IPS-18c (cell line): ENCODE results near the gene KRTAP3-1.
"Not testable (repeated sequence)": the region's sequence is repeated elsewhere in the genome, so short reads cannot be mapped to it uniquely, and the experiment has no call there.

Source experiments
- H3K4me3 ChIP-seq: 2 replicates; pipeline ENCODE4 v1.7.0; 2013; ENCODE audit warnings: low read depth, mild to moderate bottlenecking, low read length, moderate library complexity; ENCODE audit not compliant: insufficient read depth
- H3K9me3 ChIP-seq: one replicate; pipeline ENCODE4 v1.6.1; 2013; ENCODE audit warnings: mild to moderate bottlenecking, low read length, moderate library complexity; ENCODE audit not compliant: control insufficient read depth, insufficient read depth

The KRTAP3-1 gene

DNA sequence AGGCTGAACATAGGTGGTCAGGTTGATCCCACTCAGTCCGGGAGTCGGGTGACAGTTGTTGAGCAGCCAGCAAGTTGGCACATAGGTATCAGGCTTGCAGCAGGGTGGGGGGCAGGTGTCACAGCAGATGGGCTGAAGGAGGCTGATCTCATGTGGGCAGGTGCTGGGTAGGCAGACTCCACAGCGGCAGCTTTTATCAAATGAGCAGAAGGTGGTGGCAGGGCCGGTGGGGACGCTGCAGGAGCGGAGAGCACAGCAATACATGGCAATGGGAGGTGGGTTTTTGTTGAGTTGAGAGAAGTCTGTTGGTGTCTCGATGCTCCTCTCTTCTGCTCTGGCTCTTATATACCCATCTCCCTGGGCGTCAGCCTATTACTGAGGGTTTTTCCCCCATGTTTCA is at the start of gene KRTAP3-1:
TSS of gene KRTAP3-1 (minus strand) at position 318 of the 400 bp plus-strand sequence. CDS start at position 264, 54 bp downstream.
- H3K9me3 ChIP-seq: no peaks in the 10 kb centered on the region
- H3K4me3 ChIP-seq: no peak within 1 kb of the TSS

GRCh38 chr17:41057547-41057946 is 48.6 kb upstream of the KRTAP3-1 start:
- Histone ChIP-seq H3K4me3 (no peak overlapping the region), H3K9me3 (no peaks in the 10 kb centered on the region)

DNA sequence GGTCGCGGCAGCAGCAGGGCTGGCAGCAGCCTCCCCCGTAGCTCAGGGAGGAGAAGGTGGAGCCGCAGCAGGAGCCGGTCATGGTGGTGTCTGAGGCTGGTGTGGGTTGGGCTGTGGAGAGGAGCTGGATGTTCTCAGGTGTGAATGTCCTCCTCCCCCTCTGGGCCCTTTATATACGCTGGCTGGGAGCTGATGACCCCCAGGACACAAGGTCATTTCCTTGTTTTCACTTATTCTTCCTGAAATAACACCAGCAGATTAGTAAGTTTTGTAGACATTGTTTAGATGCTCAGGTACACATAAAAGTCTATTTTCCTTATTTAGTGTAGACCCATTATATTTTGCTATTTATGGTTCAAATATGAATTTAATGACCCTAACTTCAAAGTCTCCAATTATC is 46.2 kb upstream of the KRTAP3-1 start, which contains the start of gene KRTAP2-2:
TSS of gene KRTAP2-2 (minus strand) at position 101 of the 400 bp plus-strand sequence. CDS start at position 82, 19 bp downstream.
- H3K4me3 ChIP-seq, H3K9me3 ChIP-seq: not testable (repeated sequence)

DNA sequence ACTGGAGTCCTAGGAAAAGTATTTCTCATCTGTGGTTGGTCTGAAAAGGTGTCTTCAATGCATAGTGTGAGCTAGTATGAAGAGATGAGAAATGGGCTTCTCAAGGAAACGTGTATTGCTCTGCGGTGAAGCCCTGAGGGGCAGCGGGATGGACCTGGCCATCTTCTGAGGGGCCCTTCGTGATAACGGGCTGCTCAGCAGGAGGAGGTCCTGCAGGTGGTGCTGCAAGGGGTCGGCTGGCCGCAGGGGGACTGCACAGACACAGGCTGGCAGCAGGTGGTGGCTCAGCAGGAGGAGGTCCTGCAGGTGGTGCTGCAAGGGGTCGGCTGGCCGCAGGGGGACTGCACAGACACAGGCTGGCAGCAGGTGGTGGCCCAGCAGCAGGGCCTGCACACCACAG is 45.6 kb upstream of the KRTAP3-1 start:
- not testable (repeated sequence) for H3K9me3 ChIP-seq, H3K4me3 ChIP-seq

DNA sequence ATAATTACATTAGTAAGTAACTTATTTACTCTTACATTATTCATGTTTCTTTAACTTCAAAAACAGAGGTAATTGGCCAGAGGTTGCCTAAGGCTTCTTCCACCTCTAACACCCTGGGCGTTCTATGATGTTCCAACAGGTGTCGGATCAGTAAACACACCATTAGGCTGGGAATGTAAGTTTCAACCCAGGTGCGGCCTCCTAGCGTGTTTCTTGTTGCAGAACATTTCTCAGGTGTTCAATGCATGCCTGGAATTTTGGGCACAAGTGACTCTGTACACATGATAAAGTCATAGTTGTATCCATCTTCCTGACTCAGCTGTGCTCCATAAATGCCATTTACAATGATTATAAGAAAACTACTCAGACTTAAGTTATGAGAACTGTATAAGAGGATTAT is 45.1 kb upstream of the KRTAP3-1 start:
- no peak overlapping the region for H3K4me3 ChIP-seq
- no peaks in the 10 kb centered on the region for H3K9me3 ChIP-seq

- H3K4me3 ChIP-seq: no peak overlapping the region
Observed at GRCh38 chr17:41052566-41052965, 43.6 kb upstream of the KRTAP3-1 start.

DNA sequence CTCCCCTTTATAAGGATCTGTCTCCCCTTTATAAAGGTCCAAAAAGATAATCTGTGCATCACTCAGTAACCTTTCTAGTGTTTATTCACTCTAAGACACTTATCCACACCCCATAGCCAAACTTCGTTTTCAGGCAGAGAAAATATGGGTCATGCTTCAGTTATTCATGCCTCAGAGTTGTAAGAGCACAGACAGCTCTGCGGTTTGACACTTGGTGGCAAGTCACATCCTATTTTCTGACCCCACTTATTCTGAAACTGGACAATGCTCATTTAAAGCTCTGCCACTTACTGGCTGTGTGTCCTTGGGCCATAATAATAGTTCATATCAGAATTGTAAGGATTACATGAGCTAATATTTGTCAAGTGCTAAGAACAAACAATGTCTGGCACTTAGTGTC is 40.2 kb upstream of the KRTAP3-1 start:
- H3K9me3 ChIP-seq: no peaks in the 10 kb centered on the region
- no peak overlapping the region for H3K4me3 ChIP-seq

More at GRCh38 chr17:41052566-41052965, 43.6 kb upstream of the KRTAP3-1 start:
- no peaks in the 10 kb centered on the region for H3K9me3 ChIP-seq

DNA sequence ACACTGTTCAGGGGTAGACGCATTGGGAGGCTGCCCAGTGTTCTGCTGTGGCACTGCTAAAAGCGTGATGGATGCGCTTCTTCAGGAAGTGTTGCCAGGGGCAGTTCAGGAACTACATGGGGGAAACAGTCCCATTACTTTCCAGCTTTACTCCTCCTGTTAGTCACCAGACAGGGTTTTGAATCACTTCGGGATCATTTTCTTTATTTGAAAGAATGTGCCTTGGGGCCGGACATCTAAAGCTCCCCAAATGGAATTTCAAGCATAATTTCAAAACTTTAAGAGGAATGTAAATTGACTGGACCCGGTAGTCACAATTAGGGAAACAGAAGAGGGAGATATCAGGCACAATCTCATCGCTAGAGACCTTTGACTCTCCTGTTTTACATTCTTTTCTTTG is 39.5 kb upstream of the KRTAP3-1 start:
- Histone ChIP-seq H3K9me3 (no peaks in the 10 kb centered on the region), H3K4me3 (no peak overlapping the region)

DNA sequence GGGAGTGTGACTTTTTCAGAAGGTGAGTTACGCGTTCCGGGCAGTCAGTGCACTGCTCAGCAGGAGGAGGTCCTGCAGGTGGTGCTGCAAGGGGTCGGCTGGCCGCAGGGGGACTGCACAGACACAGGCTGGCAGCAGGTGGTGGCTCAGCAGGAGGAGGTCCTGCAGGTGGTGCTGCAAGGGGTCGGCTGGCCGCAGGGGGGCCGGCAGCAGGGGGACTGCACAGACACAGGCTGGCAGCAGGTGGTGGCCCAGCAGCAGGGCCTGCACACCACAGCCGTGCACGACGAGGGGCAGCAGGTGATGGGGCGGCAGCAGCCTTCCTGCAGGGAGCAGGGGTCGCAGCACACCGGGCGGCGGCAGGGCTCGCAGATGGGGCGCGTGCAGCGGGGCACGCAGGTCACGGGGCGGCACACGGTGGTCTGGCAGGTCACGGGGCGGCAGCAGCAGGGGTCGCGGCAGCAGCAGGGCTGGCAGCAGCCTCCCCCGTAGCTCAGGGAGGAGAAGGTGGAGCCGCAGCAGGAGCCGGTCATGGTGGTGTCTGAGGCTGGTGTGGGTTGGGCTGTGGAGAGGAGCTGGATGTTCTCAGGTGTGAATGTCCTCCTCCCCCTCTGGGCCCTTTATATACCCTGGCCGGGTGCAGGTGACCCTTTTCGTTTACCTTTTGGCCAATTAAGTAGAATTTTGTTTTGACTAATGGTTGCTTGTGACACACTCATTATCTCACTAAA is 38.0 kb upstream of the KRTAP3-1 start, which contains the start of gene KRTAP2-1:
TSS of gene KRTAP2-1 (minus strand) at position 582 of the 731 bp plus-strand sequence. CDS start at position 533, 49 bp downstream.
- H3K4me3 ChIP-seq, H3K9me3 ChIP-seq: not testable (repeated sequence)

- Histone ChIP-seq H3K9me3 (no peaks in the 10 kb centered on the region), H3K4me3 (no peak overlapping the region)
Observed at GRCh38 chr17:41042953-41043352, 34.0 kb upstream of the KRTAP3-1 start.

- H3K4me3 ChIP-seq, H3K9me3 ChIP-seq: not testable (repeated sequence)
Observed at GRCh38 chr17:41040783-41041571, 32.0 kb upstream of the KRTAP3-1 start, which contains the start of gene KRTAP1-1. TSS of gene KRTAP1-1 (minus strand) at chr17:41041450. CDS start at chr17:41041397, 53 bp downstream.

DNA sequence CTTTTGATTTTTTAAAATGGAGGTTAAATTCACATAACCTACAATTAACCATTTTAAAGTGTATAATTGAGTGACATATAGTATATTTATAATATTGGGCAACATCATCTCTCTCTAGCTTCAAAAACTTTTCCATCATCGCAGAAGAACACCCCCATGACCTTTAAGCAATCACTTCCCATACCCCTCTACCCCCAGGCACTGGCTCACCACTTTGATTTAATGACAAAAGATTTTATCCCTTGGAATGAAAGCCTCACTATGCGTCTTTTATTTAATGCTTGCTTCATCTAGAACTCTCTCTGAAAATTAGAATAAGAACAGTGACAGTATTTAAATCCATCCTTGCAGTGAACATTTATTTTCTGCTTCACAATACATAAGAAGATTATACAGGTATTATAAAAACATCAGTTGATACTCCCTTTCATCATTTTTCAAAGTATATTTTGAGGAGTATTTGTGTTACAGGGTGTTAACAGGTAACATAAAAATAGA is 29.0 kb upstream of the KRTAP3-1 start:
- no peak overlapping the region for H3K4me3 ChIP-seq
- H3K9me3 ChIP-seq: no peaks in the 10 kb centered on the region

GRCh38 chr17:41034346-41034935 is 25.5 kb upstream of the KRTAP3-1 start, which contains the start of gene KRTAP1-3:
TSS of gene KRTAP1-3 (minus strand) at chr17:41034874. CDS start at chr17:41034821, 53 bp downstream.
- not testable (repeated sequence) for H3K4me3 ChIP-seq, H3K9me3 ChIP-seq

- H3K4me3 ChIP-seq: no peak within 1 kb of the TSS
- no peaks in the 10 kb centered on the region for H3K9me3 ChIP-seq
Observed at GRCh38 chr17:41029633-41030245, 20.8 kb upstream of the KRTAP3-1 start, which contains the start of gene KRTAP1-4. TSS of gene KRTAP1-4 (minus strand) at chr17:41030195. CDS start at chr17:41030078, 117 bp downstream.

GRCh38 chr17:41026715-41027471 is 18.0 kb upstream of the KRTAP3-1 start, which contains the start of gene KRTAP1-5:
TSS of gene KRTAP1-5 (minus strand) at chr17:41027208. CDS start at chr17:41027155, 53 bp downstream.
- no peaks in the 10 kb centered on the region for H3K9me3 ChIP-seq

DNA sequence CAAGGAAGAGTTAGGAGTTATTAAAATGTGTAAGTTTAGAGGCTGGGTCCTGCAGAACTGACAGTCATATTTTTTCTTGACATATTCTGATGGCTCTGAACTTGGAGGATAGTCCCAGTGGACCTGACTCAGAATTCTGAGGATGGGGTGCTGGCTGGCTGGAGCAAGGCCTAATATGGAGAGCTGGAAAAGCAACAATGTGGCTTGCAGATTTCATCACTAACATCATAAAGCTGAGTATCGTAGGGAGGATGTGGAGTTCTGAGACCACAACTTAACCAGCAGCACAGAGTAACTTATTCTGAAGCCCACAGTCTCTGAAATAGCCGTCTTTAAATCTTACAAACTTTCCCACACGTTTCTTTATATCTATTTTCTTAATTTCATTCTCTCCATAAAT is 15.8 kb upstream of the KRTAP3-1 start:
- H3K4me3 ChIP-seq: no peak overlapping the region

More at GRCh38 chr17:41026715-41027471, 18.0 kb upstream of the KRTAP3-1 start, which contains the start of gene KRTAP1-5:
- no peak within 1 kb of the TSS for H3K4me3 ChIP-seq

More for the DNA sequence above, 15.8 kb upstream of the KRTAP3-1 start:
- H3K9me3 ChIP-seq: no peaks in the 10 kb centered on the region
